NCI-H524 treated with DMSO at 0.1 percent for 48 hours (cell line): Measurements from ENCODE around the gene BRD1.
"Not testable (repeated sequence)": the region's sequence is repeated elsewhere in the genome, so short reads cannot be mapped to it uniquely, and the experiment has no call there.

Experiments
- DNase-seq: peaks from one replicate; lab custom pipeline; 2025; lab: John Stamatoyannopoulos, UW

The BRD1 gene

GRCh38 chr22:49825944-49826602, 1.6 kb downstream of the BRD1 start:
- no peak for DNase-seq

GRCh38 chr22:49825436-49825835, 2.2 kb downstream of the BRD1 start:
- DNase-seq, result no peak

GRCh38 chr22:49824936-49825335, 2.7 kb downstream of the BRD1 start:
- DNase-seq, result no peak

- DNase-seq, result no peak
Measured at GRCh38 chr22:49824185-49824925, 3.3 kb downstream of the BRD1 start.

GRCh38 chr22:49823289-49824045, 4.2 kb downstream of the BRD1 start:
- no peak for DNase-seq

- DNase-seq, result not testable (repeated sequence)
Measured at GRCh38 chr22:49821741-49822140, 5.9 kb downstream of the BRD1 start.

GRCh38 chr22:49820984-49821383, 6.7 kb downstream of the BRD1 start:
- no peak for DNase-seq

GRCh38 chr22:49817359-49817758, 10.3 kb downstream of the BRD1 start:
- no peak for DNase-seq

GRCh38 chr22:49815641-49816091, 12.0 kb downstream of the BRD1 start:
- no peak for DNase-seq

- DNase-seq, result no peak
Measured at GRCh38 chr22:49814856-49815255, 12.8 kb downstream of the BRD1 start.

- DNase-seq, result no peak
Measured at GRCh38 chr22:49814164-49814686, 13.4 kb downstream of the BRD1 start.

- no peak for DNase-seq
Measured at GRCh38 chr22:49812838-49813237, 14.8 kb downstream of the BRD1 start.

GRCh38 chr22:49811020-49811791, 16.5 kb downstream of the BRD1 start:
- DNase-seq, result no peak

GRCh38 chr22:49810363-49811019, 17.2 kb downstream of the BRD1 start:
- DNase-seq, result no peak

- no peak for DNase-seq
Measured at GRCh38 chr22:49807780-49808708, 19.6 kb downstream of the BRD1 start.

- no peak for DNase-seq
Measured at GRCh38 chr22:49807129-49807528, 20.5 kb downstream of the BRD1 start.

GRCh38 chr22:49803737-49804375, 23.8 kb downstream of the BRD1 start:
- DNase-seq, result no peak

- DNase-seq, result no peak
Measured at GRCh38 chr22:49803134-49803533, 24.5 kb downstream of the BRD1 start.

- DNase-seq, result no peak
Measured at GRCh38 chr22:49801391-49802060, 26.1 kb downstream of the BRD1 start.
